Prostate gland (tissue), 1 donor: Measurements from ENCODE around the gene AADACL4.

Source experiments
- POLR2A ChIP-seq: fragments of 450-650 bp; IDR thresholded peaks from one replicate; pipeline ENCODE4 v1.6.1; 2016; ENCODE audit warnings: antibody characterized with exemption, mild to moderate bottlenecking
- POLR2AphosphoS5 ChIP-seq: sonication (generic); formaldehyde crosslinking; IDR thresholded peaks from one replicate; pipeline ENCODE4 v1.6.1; 2017; ENCODE audit warnings: antibody characterized with exemption

- no peak for TF ChIP-seq POLR2A
- TF ChIP-seq POLR2AphosphoS5: no peak
These were observed 16.6 kb upstream of the AADACL4 start for GRCh38 chr1:12627296-12627695.
